Mesendoderm (in vitro differentiated cells): ENCODE results near the gene DBH.

Experiments used
- DNase-seq: peaks from one replicate; pipeline ENCODE4 v3.0.0; 2013
- H2AK5ac ChIP-seq: 2 replicates; pipeline ENCODE4 v1.6.1; 2013; ENCODE audit warnings: low read length, inconsistent platforms
- H2BK120ac ChIP-seq: 2 replicates; pipeline ENCODE4 v1.6.1; 2013; ENCODE audit warnings: low read depth, mild to moderate bottlenecking, low read length, moderate library complexity, mixed read lengths
- H2BK15ac ChIP-seq: replicated peaks from 2 replicates; pipeline ENCODE4 v1.6.1; 2013; ENCODE audit warnings: low read depth, mild to moderate bottlenecking, moderate library complexity
- H2BK5ac ChIP-seq: 2 replicates; pipeline ENCODE4 v1.6.1; 2013; ENCODE audit warnings: low read length, inconsistent platforms
- H3K18ac ChIP-seq: 2 replicates; pipeline ENCODE4 v1.6.1; 2013; ENCODE audit warnings: mild to moderate bottlenecking, low read length, mixed read lengths
- H3K23ac ChIP-seq: one replicate; pipeline ENCODE4 v1.6.1; 2013; ENCODE audit warnings: low read length
- H3K27ac ChIP-seq: 2 replicates; pipeline ENCODE4 v1.5.1; 2013; ENCODE audit warnings: low read depth, mild to moderate bottlenecking, inconsistent platforms, low read length, moderate library complexity
- H3K27me3 ChIP-seq: 2 replicates; pipeline ENCODE4 v1.6.1; 2013; ENCODE audit warnings: low read length, control low read depth, mild to moderate bottlenecking, inconsistent platforms; ENCODE audit not compliant: insufficient read depth, poor library complexity
- H3K36me3 ChIP-seq: 2 replicates; pipeline ENCODE4 v1.6.1; 2013; ENCODE audit warnings: low read length, inconsistent platforms; ENCODE audit not compliant: control insufficient read depth, insufficient read depth
- H3K4ac ChIP-seq: one replicate; pipeline ENCODE4 v1.6.1; 2013; ENCODE audit warnings: low read depth, mild to moderate bottlenecking, low read length, moderate library complexity
- H3K4me1 ChIP-seq: 2 replicates; pipeline ENCODE4 v1.6.1; 2013; ENCODE audit warnings: low read depth, low read length, inconsistent platforms; ENCODE audit not compliant: control insufficient read depth
- H3K4me2 ChIP-seq: 2 replicates; pipeline ENCODE4 v1.6.1; 2013; ENCODE audit warnings: low read length
- H3K4me3 ChIP-seq: 2 replicates; pipeline ENCODE4 v1.5.1; 2013; ENCODE audit warnings: mild to moderate bottlenecking, low read length
- H3K56ac ChIP-seq: one replicate; pipeline ENCODE4 v1.6.1; 2013; ENCODE audit warnings: low read length
- H3K79me1 ChIP-seq: 2 replicates; pipeline ENCODE4 v1.6.1; 2013; ENCODE audit warnings: low read length, inconsistent platforms
- H3K79me2 ChIP-seq: 2 replicates; pipeline ENCODE4 v1.6.1; 2013; ENCODE audit warnings: mild to moderate bottlenecking, low read length; ENCODE audit not compliant: control insufficient read depth, insufficient read depth
- H3K9ac ChIP-seq: 2 replicates; pipeline ENCODE4 v1.6.1; 2013; ENCODE audit warnings: low read length, inconsistent platforms
- H4K5ac ChIP-seq: one replicate; pipeline ENCODE4 v1.6.1; 2013; ENCODE audit warnings: low read length
- H4K8ac ChIP-seq: one replicate; pipeline ENCODE4 v1.6.1; 2013; ENCODE audit warnings: low read depth, mild to moderate bottlenecking, control low read depth, low read length, moderate library complexity
- whole genome bisulfite sequencing: extraction: QIAGEN DNeasy Blood & Tissue Kit; methylation state at CpG from one replicate; pipeline ENCODE4 v1.1.7; 2013; ENCODE audit warnings: low lambda C conversion rate, missing lambda C conversion rate; ENCODE audit not compliant: insufficient coverage; ENCODE audit errors: extremely low coverage; 5-methylcytosine and 5-hydroxymethylcytosine counted together

The DBH gene

GRCh38 chr9:133692364-133692985 is 56.3 kb downstream of the DBH start:
- H2BK15ac ChIP-seq: no peak overlapping the region
- DNase-seq: no peak
- no peak overlapping the region for H4K5ac ChIP-seq
- no peak overlapping the region for H3K23ac ChIP-seq
- H3K4me2 ChIP-seq: no peak overlapping the region
- H2AK5ac ChIP-seq: no peak overlapping the region
- H3K27me3 ChIP-seq: no peaks in the 10 kb centered on the region
- no peak overlapping the region for H3K4me3 ChIP-seq
- H3K27ac ChIP-seq: no peak overlapping the region
- no CpG with 5 or more reads among the region's 25 CpGs for WGBS
- no peak overlapping the region for H3K56ac ChIP-seq
- no peak overlapping the region for H3K18ac ChIP-seq
- H3K4me1 ChIP-seq: no peaks in the 10 kb centered on the region
- H3K79me2 ChIP-seq: no peaks in the 10 kb centered on the region
- no peak overlapping the region for H3K4ac ChIP-seq
- no peak overlapping the region for H3K9ac ChIP-seq
- H4K8ac ChIP-seq: no peak overlapping the region
- H3K36me3 ChIP-seq: no peaks in the 10 kb centered on the region
- no peak overlapping the region for H2BK5ac ChIP-seq
- no peak overlapping the region for H2BK120ac ChIP-seq
- no peaks in the 10 kb centered on the region for H3K79me1 ChIP-seq

DNA sequence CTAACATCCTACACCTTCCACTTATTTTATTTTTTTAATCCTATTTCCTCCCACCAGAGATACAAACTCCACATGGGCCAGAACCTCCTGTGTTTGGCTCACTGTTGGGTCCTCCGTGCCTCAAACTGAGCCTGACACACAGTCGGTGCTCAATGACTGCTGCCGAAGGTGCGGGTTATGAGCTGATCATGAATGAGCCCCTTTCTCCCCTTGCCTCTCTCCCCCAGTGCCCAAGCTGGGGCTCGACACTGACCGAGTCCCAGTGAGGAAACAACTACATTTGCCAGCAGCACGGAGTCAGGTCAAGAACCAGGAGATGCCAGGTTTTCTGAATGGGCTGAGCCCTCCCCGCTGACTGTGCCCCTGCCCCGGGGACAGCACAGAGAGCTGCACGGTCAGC is 57.0 kb downstream of the DBH start:
- WGBS: no CpG with 5 or more reads among the region's 10 CpGs
- no peak overlapping the region for H2BK120ac ChIP-seq
- H4K5ac ChIP-seq: no peak overlapping the region
- H2BK5ac ChIP-seq: no peak overlapping the region
- no peak for DNase-seq
- no peaks in the 10 kb centered on the region for H3K79me1 ChIP-seq
- H3K4ac ChIP-seq: no peak overlapping the region
- H3K23ac ChIP-seq: no peak overlapping the region
- H3K56ac ChIP-seq: no peak overlapping the region
- no peaks in the 10 kb centered on the region for H3K27me3 ChIP-seq
- no peaks in the 10 kb centered on the region for H3K4me1 ChIP-seq
- no peak overlapping the region for H3K4me3 ChIP-seq
- H3K9ac ChIP-seq: no peak overlapping the region
- no peaks in the 10 kb centered on the region for H3K79me2 ChIP-seq
- H3K27ac ChIP-seq: no peak overlapping the region
- no peak overlapping the region for H3K4me2 ChIP-seq
- no peak overlapping the region for H2AK5ac ChIP-seq
- H3K36me3 ChIP-seq: no peaks in the 10 kb centered on the region
- H4K8ac ChIP-seq: no peak overlapping the region
- H3K18ac ChIP-seq: no peak overlapping the region
- no peak overlapping the region for H2BK15ac ChIP-seq

DNA sequence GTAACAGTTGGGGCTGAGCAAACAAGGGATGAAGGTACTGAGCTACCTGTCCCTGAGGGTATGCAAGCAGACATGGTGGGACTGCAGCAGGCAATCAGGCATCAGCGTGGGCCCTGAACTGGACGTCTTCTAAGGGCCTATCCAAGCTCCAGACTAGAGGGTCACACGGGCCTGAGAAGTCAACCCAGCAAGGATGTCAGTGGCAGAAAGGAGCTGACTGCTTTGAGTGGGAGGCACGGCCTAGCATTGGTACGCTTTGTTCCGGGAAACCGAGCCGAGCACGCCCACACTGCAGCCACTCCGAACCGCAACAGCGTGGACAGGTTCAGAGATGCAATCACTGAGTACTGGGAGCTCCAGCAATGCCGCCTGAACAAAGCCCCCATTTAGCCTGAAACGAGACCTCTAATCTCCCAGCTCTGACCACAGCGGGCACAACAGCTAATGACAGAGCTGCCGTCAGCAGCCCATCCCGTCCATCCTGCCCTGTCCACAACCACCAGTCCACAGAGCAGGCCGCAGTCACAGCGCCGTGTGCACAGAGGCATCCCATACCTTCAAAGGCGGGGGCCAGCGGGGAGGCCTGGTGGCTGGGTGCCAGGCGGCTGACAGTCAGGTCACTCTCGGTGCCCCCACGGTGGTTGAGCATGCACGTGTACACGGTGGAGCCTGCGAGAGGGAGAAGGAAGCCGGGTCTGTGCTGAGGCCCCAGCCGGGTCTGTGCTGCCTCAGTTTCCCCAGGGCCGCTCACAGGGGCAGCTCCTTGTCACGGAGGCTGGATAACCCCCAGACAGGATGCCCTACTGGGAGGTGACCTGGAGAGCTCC is 57.8 kb downstream of the DBH start:
- H4K8ac ChIP-seq: no peak overlapping the region
- H3K79me2 ChIP-seq: no peaks in the 10 kb centered on the region
- no peaks in the 10 kb centered on the region for H3K36me3 ChIP-seq
- no CpG with 5 or more reads among the region's 32 CpGs for WGBS
- H3K23ac ChIP-seq: no peak overlapping the region
- H3K18ac ChIP-seq: no peak overlapping the region
- DNase-seq: no peak
- H2BK120ac ChIP-seq: no peak overlapping the region
- H3K4me2 ChIP-seq: no peak overlapping the region
- H3K56ac ChIP-seq: no peak overlapping the region
- no peaks in the 10 kb centered on the region for H3K27me3 ChIP-seq
- no peak overlapping the region for H3K4ac ChIP-seq
- no peak overlapping the region for H3K4me3 ChIP-seq
- no peaks in the 10 kb centered on the region for H3K4me1 ChIP-seq
- no peak overlapping the region for H4K5ac ChIP-seq
- H2AK5ac ChIP-seq: no peak overlapping the region
- no peak overlapping the region for H2BK15ac ChIP-seq
- H2BK5ac ChIP-seq: no peak overlapping the region
- H3K27ac ChIP-seq: no peak overlapping the region
- no peaks in the 10 kb centered on the region for H3K79me1 ChIP-seq
- no peak overlapping the region for H3K9ac ChIP-seq

GRCh38 chr9:133694686-133695085 is 58.5 kb downstream of the DBH start:
- H3K4me2 ChIP-seq: no peak overlapping the region
- H3K4me3 ChIP-seq: no peak overlapping the region
- H3K18ac ChIP-seq: no peak overlapping the region
- H3K4me1 ChIP-seq: no peaks in the 10 kb centered on the region
- no peak overlapping the region for H4K5ac ChIP-seq
- WGBS: no CpG with 5 or more reads among the region's 3 CpGs
- DNase-seq: no peak
- H3K9ac ChIP-seq: no peak overlapping the region
- no peak overlapping the region for H4K8ac ChIP-seq
- H2BK120ac ChIP-seq: no peak overlapping the region
- H3K36me3 ChIP-seq: no peaks in the 10 kb centered on the region
- no peak overlapping the region for H3K56ac ChIP-seq
- no peak overlapping the region for H3K27ac ChIP-seq
- no peak overlapping the region for H2AK5ac ChIP-seq
- no peak overlapping the region for H3K4ac ChIP-seq
- H3K79me1 ChIP-seq: no peaks in the 10 kb centered on the region
- no peaks in the 10 kb centered on the region for H3K27me3 ChIP-seq
- no peaks in the 10 kb centered on the region for H3K79me2 ChIP-seq
- H2BK15ac ChIP-seq: no peak overlapping the region
- no peak overlapping the region for H2BK5ac ChIP-seq
- no peak overlapping the region for H3K23ac ChIP-seq

- Histone ChIP-seq H3K9ac (no peak overlapping the region), H3K4me2 (no peak overlapping the region), H3K79me2 (no peaks in the 10 kb centered on the region), H2AK5ac (no peak overlapping the region), H3K4me1 (no peaks in the 10 kb centered on the region), H3K23ac (no peak overlapping the region), H3K27ac (no peak overlapping the region), H4K8ac (no peak overlapping the region), H3K27me3 (no peaks in the 10 kb centered on the region), H3K36me3 (no peaks in the 10 kb centered on the region), H2BK15ac (no peak overlapping the region), H4K5ac (no peak overlapping the region), H3K4ac (no peak overlapping the region), H2BK5ac (no peak overlapping the region), H3K56ac (no peak overlapping the region), H2BK120ac (no peak overlapping the region), H3K18ac (no peak overlapping the region), H3K4me3 (no peak overlapping the region), H3K79me1 (no peaks in the 10 kb centered on the region)
- DNase-seq: no peak
- WGBS: no CpG with 5 or more reads among the region's 12 CpGs
Measured at GRCh38 chr9:133696071-133696472, 59.9 kb downstream of the DBH start.
